Measurements from ENCODE around the gene FAM171A1. TPM values are rescaled to one million over a fixed set of nuclear protein-coding genes. Genes with fewer than 3 reads are reported as not detected.

The FAM171A1 gene
- polyA plus RNA-seq, 2 donors, result 2.3 to 4.5 TPM

DNA sequence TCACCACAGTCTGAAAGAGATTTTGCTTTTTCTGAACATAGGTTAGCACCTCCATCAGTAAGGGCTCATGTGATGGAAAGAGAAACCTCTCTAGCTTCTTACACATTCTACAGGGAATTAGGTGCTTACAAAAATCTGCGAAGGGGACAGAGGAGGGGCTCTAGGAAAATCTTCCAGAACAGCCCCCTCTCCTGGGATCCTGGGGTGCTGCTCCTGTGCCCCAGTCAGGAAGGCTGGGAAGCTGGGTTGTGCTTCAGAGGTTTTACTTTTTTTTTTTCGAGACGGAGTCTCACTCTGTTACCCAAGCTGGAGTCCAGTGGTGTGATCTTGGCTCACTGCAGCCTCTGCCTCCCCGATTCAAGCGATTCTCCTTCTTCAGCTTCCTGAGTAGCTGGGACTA, 7.5 kb upstream of the FAM171A1 start:
- Histone ChIP-seq H3K4me1 (ENCODE audit: control insufficient read depth in 2 of 2, insufficient read depth in 2 of 2, low read length in 1 of 2) (no peaks in the 10 kb centered on the region), H3K27ac (ENCODE audit: low read depth in 2 of 2, low read length in 1 of 2) (no peak overlapping the region), H3K36me3 (ENCODE audit: control insufficient read depth in 2 of 2, insufficient read depth in 2 of 2, low read length in 1 of 2) (no peaks in the 10 kb centered on the region), H3K27me3 (ENCODE audit: control insufficient read depth in 1 of 2, insufficient read depth in 2 of 2, low read length in 2 of 2) (no peaks in the 10 kb centered on the region), H3K4me3 (ENCODE audit: low read depth in 1 of 2, low read length in 2 of 2) (no peak overlapping the region), H3K9me3 (ENCODE audit: control insufficient read depth in 2 of 2, insufficient read depth in 1 of 2, low read depth in 1 of 2, low read length in 1 of 2) (no peaks in the 10 kb centered on the region)
- WGBS, 2 donors, result 82 to 88% methylated on average over 5 of the region's 5 CpGs

DNA sequence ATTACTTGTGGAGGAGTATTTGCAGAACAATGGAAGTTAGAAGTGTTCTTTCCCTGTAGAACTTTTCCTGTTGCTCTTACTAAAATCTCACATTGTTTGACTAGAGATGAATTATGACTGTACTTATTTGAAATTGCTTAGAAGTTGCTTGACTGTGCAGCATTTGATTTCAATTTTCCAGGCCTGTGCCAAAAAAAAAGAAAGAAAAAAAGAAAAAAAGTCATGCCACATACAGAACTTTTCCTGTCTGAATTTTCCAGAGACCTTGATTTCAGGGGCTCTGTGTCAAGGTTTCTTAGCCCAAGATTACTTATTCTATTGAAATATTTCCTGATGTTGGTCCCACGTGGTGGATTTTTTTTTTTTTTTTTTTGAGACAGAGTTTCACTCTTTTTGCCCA, 3.5 kb upstream of the FAM171A1 start:
- H3K4me3 ChIP-seq (ENCODE audit: low read depth in 1 of 2, low read length in 2 of 2), result no peak overlapping the region
- WGBS, 2 donors, result 13 to 30% methylated on average over 1 of the region's 1 CpG
- H3K27me3 ChIP-seq (ENCODE audit: control insufficient read depth in 1 of 2, insufficient read depth in 2 of 2, low read length in 2 of 2), result no peaks in the 10 kb centered on the region
- H3K27ac ChIP-seq (ENCODE audit: low read depth in 2 of 2, low read length in 1 of 2), result no peak overlapping the region
- H3K4me1 ChIP-seq (ENCODE audit: control insufficient read depth in 2 of 2, insufficient read depth in 2 of 2, low read length in 1 of 2), result peaks cover 0 to 2% of the 10 kb centered on the region in 2 donors
- H3K36me3 ChIP-seq (ENCODE audit: control insufficient read depth in 2 of 2, insufficient read depth in 2 of 2, low read length in 1 of 2), result no peaks in the 10 kb centered on the region
- H3K9me3 ChIP-seq (ENCODE audit: control insufficient read depth in 2 of 2, insufficient read depth in 1 of 2, low read depth in 1 of 2, low read length in 1 of 2), result no peaks in the 10 kb centered on the region

DNA sequence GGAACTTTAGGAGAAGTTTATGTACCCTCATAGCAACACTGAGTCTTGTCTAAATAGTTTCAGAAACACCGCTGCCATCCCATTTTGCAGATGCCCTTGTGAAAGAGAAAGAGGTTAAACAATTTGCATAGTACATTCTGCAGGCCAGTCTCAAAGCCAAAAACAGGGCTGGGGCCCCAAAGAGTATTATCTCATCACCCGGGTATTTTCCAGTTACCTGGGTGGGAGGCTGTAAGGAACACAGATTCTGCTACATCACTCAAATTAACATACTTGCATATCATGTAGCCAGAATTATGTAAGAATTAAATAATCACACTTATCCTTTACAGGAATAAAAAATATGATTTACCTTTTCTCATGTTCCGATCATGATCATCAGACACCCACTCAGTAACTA, 3.1 kb upstream of the FAM171A1 start:
- Histone ChIP-seq H3K9me3 (ENCODE audit: control insufficient read depth in 2 of 2, insufficient read depth in 1 of 2, low read depth in 1 of 2, low read length in 1 of 2) (no peaks in the 10 kb centered on the region), H3K27me3 (ENCODE audit: control insufficient read depth in 1 of 2, insufficient read depth in 2 of 2, low read length in 2 of 2) (no peaks in the 10 kb centered on the region), H3K27ac (ENCODE audit: low read depth in 2 of 2, low read length in 1 of 2) (no peak overlapping the region), H3K4me3 (ENCODE audit: low read depth in 1 of 2, low read length in 2 of 2) (no peak overlapping the region), H3K4me1 (ENCODE audit: control insufficient read depth in 2 of 2, insufficient read depth in 2 of 2, low read length in 1 of 2) (peaks cover 0 to 2% of the 10 kb centered on the region in 2 donors), H3K36me3 (ENCODE audit: control insufficient read depth in 2 of 2, insufficient read depth in 2 of 2, low read length in 1 of 2) (no peaks in the 10 kb centered on the region)
- WGBS, 2 donors, result 49% methylated on average over 3 of the region's 3 CpGs

DNA sequence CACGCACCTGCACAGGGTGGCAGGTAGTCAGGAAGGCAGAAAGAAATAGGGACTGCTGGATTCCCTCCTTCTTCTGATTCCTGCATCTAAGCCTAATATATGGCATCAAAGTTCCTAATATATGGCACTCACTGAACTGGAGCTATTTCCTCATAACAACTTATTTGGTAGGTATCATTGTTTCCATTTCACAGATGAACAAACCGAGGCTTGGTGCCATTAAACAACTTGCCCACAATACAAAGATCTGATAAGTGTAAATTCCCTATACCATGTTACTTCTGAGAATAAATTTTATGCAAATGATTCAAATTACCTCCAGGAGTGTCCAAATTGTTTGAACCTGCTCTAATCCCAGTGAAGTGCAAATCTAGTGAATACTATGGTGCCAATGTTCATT, 2.1 kb upstream of the FAM171A1 start:
- H3K27me3 ChIP-seq (ENCODE audit: control insufficient read depth in 1 of 2, insufficient read depth in 2 of 2, low read length in 2 of 2), result no peaks in the 10 kb centered on the region
- H3K27ac ChIP-seq (ENCODE audit: low read depth in 2 of 2, low read length in 1 of 2), result no peak overlapping the region
- 83 to 85% methylated on average over 2 of the region's 2 CpGs for WGBS, 2 donors
- H3K9me3 ChIP-seq (ENCODE audit: control insufficient read depth in 2 of 2, insufficient read depth in 1 of 2, low read depth in 1 of 2, low read length in 1 of 2), result no peaks in the 10 kb centered on the region
- H3K4me3 ChIP-seq (ENCODE audit: low read depth in 1 of 2, low read length in 2 of 2), result no peak overlapping the region
- no peaks in the 10 kb centered on the region for H3K36me3 ChIP-seq (ENCODE audit: control insufficient read depth in 2 of 2, insufficient read depth in 2 of 2, low read length in 1 of 2)
- H3K4me1 ChIP-seq (ENCODE audit: control insufficient read depth in 2 of 2, insufficient read depth in 2 of 2, low read length in 1 of 2), result peaks cover 0 to 2% of the 10 kb centered on the region in 2 donors

DNA sequence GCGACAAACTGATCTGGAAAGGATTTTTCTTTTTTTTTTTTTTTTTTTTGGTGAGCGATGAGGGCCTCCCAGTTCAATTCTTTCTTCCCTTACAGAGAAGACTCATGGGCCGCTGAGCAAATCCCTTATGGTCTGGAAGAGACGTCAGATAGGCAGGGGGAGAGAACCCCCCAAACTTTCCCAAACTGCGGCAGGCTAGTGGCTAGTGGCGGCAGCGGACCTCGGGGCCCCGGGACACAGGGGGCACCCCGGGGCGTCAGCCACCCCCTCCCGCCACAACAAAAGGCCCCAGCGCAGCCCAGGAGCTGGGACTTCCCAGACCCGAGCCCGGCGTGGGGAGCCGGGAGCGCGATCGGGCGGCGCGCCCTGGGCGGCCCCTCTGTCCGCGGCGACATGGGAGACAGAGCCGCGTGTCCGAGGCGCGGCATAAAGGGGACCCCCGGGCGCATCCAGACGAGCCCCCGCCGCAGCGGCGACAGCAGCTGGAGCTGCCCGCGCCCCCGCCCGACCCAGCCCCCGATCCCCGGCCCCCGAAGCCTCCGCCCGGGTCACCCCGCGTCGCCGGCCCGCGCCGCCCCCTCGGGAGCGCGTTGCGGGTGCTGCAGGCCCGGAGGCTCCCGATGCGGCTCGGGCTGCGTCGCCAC, 755 bp downstream of the FAM171A1 start:
- H3K27me3 ChIP-seq (ENCODE audit: control insufficient read depth in 1 of 2, insufficient read depth in 2 of 2, low read length in 2 of 2), result no peaks in the 10 kb centered on the region
- H3K4me3 ChIP-seq (ENCODE audit: low read depth in 1 of 2, low read length in 2 of 2), result peak overlapping the region; percentile 61 to 71
- no peaks in the 10 kb centered on the region for H3K9me3 ChIP-seq (ENCODE audit: control insufficient read depth in 2 of 2, insufficient read depth in 1 of 2, low read depth in 1 of 2, low read length in 1 of 2)
- WGBS, 2 donors, result 1% methylated on average over 32 to 65 of the region's 65 CpGs
- peak overlapping the region; percentile 26 to 30 for H3K27ac ChIP-seq (ENCODE audit: low read depth in 2 of 2, low read length in 1 of 2)
- no peaks in the 10 kb centered on the region for H3K36me3 ChIP-seq (ENCODE audit: control insufficient read depth in 2 of 2, insufficient read depth in 2 of 2, low read length in 1 of 2)
- peaks cover 0 to 2% of the 10 kb centered on the region in 2 donors for H3K4me1 ChIP-seq (ENCODE audit: control insufficient read depth in 2 of 2, insufficient read depth in 2 of 2, low read length in 1 of 2)

DNA sequence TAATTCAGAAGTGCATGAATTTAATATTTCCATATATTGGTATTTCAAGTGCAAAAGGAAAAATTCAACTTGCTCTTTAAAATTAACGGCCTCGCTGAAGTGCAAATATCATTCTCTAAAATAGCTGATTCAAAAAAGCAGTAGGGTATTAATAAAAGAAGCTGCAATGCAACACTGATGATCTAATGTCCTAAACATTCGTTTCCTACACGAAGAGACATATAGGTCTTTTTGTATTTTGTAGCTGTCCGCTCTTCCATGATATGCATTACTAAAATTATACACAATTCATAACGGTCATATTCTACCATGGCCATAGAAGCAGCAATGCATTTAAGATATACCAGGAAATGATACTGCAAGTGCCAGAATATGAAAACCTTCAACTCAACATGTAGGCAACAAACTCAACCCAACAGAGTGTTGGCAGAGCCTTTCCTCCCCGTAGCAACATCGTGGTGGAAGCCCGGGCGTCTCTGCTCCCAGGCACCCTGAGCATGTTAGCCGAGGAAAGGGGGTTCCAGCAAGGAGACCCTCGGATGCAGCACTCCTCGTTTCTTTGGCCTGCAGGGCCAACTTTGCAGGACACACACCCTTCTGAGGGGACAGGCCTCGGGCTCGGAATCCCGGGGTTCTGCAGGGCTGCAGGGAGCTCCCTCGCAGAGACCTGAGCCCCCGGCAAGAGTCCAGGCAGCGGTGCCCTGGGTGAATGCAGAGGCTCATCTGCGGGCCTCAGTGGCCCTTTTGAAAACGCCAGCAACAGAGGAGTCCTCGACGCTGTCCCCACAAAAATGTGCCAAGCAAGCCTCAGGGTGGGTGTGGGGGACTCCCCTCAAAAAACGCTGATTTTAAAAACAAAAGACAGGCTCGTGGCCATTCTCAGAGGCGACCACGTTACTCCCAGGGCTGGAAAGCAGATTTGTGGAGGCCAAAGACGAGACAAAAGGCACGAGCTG, 1.6 kb downstream of the FAM171A1 start:
- no peaks in the 10 kb centered on the region for H3K36me3 ChIP-seq (ENCODE audit: control insufficient read depth in 2 of 2, insufficient read depth in 2 of 2, low read length in 1 of 2)
- 20 to 24% methylated on average over 29 of the region's 29 CpGs for WGBS, 2 donors
- peaks cover 0 to 2% of the 10 kb centered on the region in 2 donors for H3K4me1 ChIP-seq (ENCODE audit: control insufficient read depth in 2 of 2, insufficient read depth in 2 of 2, low read length in 1 of 2)
- H3K27me3 ChIP-seq (ENCODE audit: control insufficient read depth in 1 of 2, insufficient read depth in 2 of 2, low read length in 2 of 2), result no peaks in the 10 kb centered on the region
- H3K27ac ChIP-seq (ENCODE audit: low read depth in 2 of 2, low read length in 1 of 2), result no peak overlapping the region
- H3K4me3 ChIP-seq (ENCODE audit: low read depth in 1 of 2, low read length in 2 of 2), result peak overlapping the region; percentile 61 to 71
- H3K9me3 ChIP-seq (ENCODE audit: control insufficient read depth in 2 of 2, insufficient read depth in 1 of 2, low read depth in 1 of 2, low read length in 1 of 2), result no peaks in the 10 kb centered on the region

DNA sequence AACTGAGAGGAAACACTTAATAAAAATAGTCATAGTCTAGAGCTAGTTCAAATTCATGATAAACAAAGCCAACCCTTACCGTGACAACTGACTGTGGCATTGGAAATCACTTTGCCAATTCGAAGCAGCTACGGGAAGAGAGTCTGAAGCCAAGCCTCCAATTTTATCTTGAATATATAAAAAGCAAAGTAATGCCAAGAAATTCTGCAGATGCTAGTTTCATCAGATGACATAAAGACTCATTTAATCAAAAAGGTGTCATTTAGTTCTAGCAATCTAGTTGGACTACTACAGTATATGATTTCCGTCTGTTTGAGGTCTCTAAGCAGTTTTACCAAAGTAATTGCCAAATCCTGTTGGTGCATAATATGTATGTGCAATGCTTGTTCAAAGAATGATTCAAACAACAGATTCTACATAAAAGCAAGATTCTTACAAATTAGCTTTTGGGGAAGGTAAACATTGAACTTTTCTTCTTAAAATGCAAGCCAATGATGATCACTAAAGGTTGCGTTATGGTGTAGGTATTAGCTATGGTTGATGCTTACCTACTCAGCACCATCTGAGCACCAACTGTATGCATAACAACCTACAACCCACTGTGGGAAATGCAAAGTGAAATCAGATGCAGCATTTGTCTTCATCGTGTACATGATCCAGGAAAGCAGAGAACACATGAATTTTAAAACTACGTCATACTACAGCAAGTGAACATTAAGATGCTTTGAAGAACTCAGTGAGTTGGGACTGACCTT, 2.8 kb downstream of the FAM171A1 start:
- Histone ChIP-seq H3K9me3 (ENCODE audit: control insufficient read depth in 2 of 2, insufficient read depth in 1 of 2, low read depth in 1 of 2, low read length in 1 of 2) (no peaks in the 10 kb centered on the region), H3K27me3 (ENCODE audit: control insufficient read depth in 1 of 2, insufficient read depth in 2 of 2, low read length in 2 of 2) (no peaks in the 10 kb centered on the region), H3K4me1 (ENCODE audit: control insufficient read depth in 2 of 2, insufficient read depth in 2 of 2, low read length in 1 of 2) (peaks cover 0 to 2% of the 10 kb centered on the region in 2 donors), H3K27ac (ENCODE audit: low read depth in 2 of 2, low read length in 1 of 2) (no peak overlapping the region), H3K36me3 (ENCODE audit: control insufficient read depth in 2 of 2, insufficient read depth in 2 of 2, low read length in 1 of 2) (no peaks in the 10 kb centered on the region), H3K4me3 (ENCODE audit: low read depth in 1 of 2, low read length in 2 of 2) (no peak overlapping the region)
- 77 to 82% methylated on average over 7 of the region's 7 CpGs for WGBS, 2 donors

DNA sequence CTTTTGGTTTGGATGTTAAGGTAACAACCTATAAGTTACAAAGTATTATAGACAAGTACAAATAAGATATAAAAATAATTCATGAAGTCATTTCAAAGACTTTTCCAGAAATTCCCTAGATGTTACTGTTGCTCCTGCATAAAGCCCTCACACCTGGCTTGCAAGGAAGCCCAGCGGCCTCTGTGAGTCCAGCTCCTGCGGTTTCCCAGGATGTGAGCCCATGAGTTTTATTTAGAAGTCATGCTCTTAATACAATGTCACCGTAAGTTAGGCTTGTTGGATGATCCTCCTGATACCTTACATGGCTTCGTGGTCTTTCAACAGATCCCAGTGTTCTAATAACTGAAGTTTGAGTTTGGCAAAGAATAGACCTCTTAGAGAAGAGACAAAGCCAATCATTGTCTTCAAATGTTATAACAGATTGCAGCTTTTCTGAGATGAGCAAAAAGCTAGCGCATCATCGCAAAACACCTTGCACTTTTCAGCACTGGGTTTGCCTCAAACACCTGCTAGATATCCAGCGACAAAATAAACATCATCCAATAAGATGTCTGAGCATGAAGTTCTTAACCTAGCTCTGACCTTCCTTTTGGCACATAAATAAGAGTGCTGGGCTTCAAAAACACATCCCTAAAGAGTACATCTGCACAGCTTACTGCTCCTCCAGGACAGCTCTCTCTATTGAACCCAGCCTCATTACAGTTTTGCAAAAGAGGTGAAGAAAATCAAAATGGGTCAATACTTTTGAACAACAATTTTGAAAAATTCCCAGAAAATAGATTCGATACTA, 3.6 kb downstream of the FAM171A1 start:
- Histone ChIP-seq H3K4me1 (ENCODE audit: control insufficient read depth in 2 of 2, insufficient read depth in 2 of 2, low read length in 1 of 2) (peaks cover 0 to 2% of the 10 kb centered on the region in 2 donors), H3K27ac (ENCODE audit: low read depth in 2 of 2, low read length in 1 of 2) (no peak overlapping the region), H3K27me3 (ENCODE audit: control insufficient read depth in 1 of 2, insufficient read depth in 2 of 2, low read length in 2 of 2) (no peaks in the 10 kb centered on the region), H3K36me3 (ENCODE audit: control insufficient read depth in 2 of 2, insufficient read depth in 2 of 2, low read length in 1 of 2) (no peaks in the 10 kb centered on the region), H3K9me3 (ENCODE audit: control insufficient read depth in 2 of 2, insufficient read depth in 1 of 2, low read depth in 1 of 2, low read length in 1 of 2) (no peaks in the 10 kb centered on the region), H3K4me3 (ENCODE audit: low read depth in 1 of 2, low read length in 2 of 2) (no peak overlapping the region)
- 89 to 91% methylated on average over 8 of the region's 8 CpGs for WGBS, 2 donors

DNA sequence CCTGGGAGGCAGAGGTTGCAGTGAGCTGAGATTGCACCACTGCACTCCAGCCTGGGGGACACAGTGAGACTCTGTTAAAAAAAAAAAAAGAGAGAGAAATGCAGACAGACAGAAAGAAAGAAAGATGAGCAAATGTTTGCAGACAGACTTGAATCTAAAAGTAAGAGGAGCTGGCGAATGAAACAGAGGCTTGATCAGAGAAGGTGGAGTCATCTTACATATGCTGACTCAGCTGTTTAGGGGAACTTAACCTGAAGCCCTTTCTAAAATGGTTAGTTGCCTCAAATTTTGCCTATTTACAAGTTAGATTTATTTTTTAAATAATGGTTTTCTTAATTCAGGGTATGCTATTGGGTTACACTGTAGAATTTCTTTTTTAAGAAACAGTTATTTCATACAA, 5.4 kb downstream of the FAM171A1 start:
- no peaks in the 10 kb centered on the region for H3K9me3 ChIP-seq (ENCODE audit: control insufficient read depth in 2 of 2, insufficient read depth in 1 of 2, low read depth in 1 of 2, low read length in 1 of 2)
- no peaks in the 10 kb centered on the region for H3K36me3 ChIP-seq (ENCODE audit: control insufficient read depth in 2 of 2, insufficient read depth in 2 of 2, low read length in 1 of 2)
- H3K27me3 ChIP-seq (ENCODE audit: control insufficient read depth in 1 of 2, insufficient read depth in 2 of 2, low read length in 2 of 2), result no peaks in the 10 kb centered on the region
- no peaks in the 10 kb centered on the region for H3K4me1 ChIP-seq (ENCODE audit: control insufficient read depth in 2 of 2, insufficient read depth in 2 of 2, low read length in 1 of 2)
- H3K4me3 ChIP-seq (ENCODE audit: low read depth in 1 of 2, low read length in 2 of 2), result no peak overlapping the region
- 87 to 90% methylated on average over 1 of the region's 1 CpG for WGBS, 2 donors
- no peak overlapping the region for H3K27ac ChIP-seq (ENCODE audit: low read depth in 2 of 2, low read length in 1 of 2)

Measured in esophagus (tissue), 2 donors.